Heart left ventricle (tissue), 13 donors: ENCODE measurements around the gene RIN2.

Experiments
- CTCF ChIP-seq, 12 donors: fragments of 200-600 bp; sonication (generic) in 4 of 12; IDR thresholded peaks; one replicate each; pipeline versions ENCODE4 v1.5.0 to v1.8.0; 2018 to 2022; ENCODE audit warnings: antibody characterized with exemption in 12 of 12, mild to moderate bottlenecking in 5 of 12
- POLR2A ChIP-seq, 2 donors: fragments of 450-650 bp; IDR thresholded peaks; one replicate each; pipeline ENCODE4 v1.6.1; 2017; ENCODE audit warnings: antibody characterized with exemption in 2 of 2, mild to moderate bottlenecking in 2 of 2, moderate library complexity in 2 of 2
- donor health status: ischemic (EF 13 %, LVEDD 7.1; RV severe dilation, severe dysfunction).
- donor health status: DM: no; HTN: yes; CAD: no.
- donor health status: DM: no; HTN: no; CAD: no.
- donor health status: ischemic (EF 25% LVEDD 6.9; RV normal size, moderate dysfunction).
- donor health status: ischemic (EF 25% LVEDD 5.7; RV mildly dilated, moderate dysfunction).
- donor health status: ischemic (EF 35%, LVEDD 5.7; RV mildly dilated, moderate dysfunction).
- donor health status: nonischemic (EF 11% LVEDD 7.7; RV severe dilation, severe dysfunction).
- donor health status: DM: yes; HTN: yes; CAD: no.
- donor health status: PGD.
- donor health status: ischemic (EF 29% LVEDD 5.4; RV normal size, mild dysfunction).
- donor health status: nonischemic (EF 23%, LVEDD 6.1; RV moderate dilation, normal function).

GRCh38 chr20:19767070-19767469, 9.0 kb downstream of the RIN2 start:
- no peak for TF ChIP-seq CTCF (IDR thresholded peaks at IDR 0.05)
- no peak for TF ChIP-seq POLR2A (IDR thresholded peaks at IDR 0.05)
